GM21528 (cell line): ENCODE data around the gene GRK2.
"Not testable (repeated sequence)": the region's sequence is repeated elsewhere in the genome, so short reads cannot be mapped to it uniquely, and the experiment has no call there.

Source experiments
- ATAC-seq: cut with Tn5 transposase; IDR thresholded peaks from one replicate; pipeline ENCODE4 v1.9.1; 2021; ENCODE audit warnings: mild to moderate bottlenecking, moderate library complexity; ENCODE audit not compliant: unreplicated experiment, low FRiP score

GRK2 gene

GRCh38 chr11:67310246-67311050 is 44.2 kb downstream of the GRK2 start:
- ATAC-seq: no peak

- ATAC-seq: no peak
Observed at GRCh38 chr11:67311051-67311555, 44.8 kb downstream of the GRK2 start.

GRCh38 chr11:67311556-67312082 is 45.3 kb downstream of the GRK2 start:
- ATAC-seq: no peak

GRCh38 chr11:67312187-67313021 is 46.1 kb downstream of the GRK2 start:
- ATAC-seq: no peak

GRCh38 chr11:67313125-67313890 is 47.0 kb downstream of the GRK2 start:
- no peak for ATAC-seq

- no peak for ATAC-seq
Observed at GRCh38 chr11:67314218-67314617, 47.9 kb downstream of the GRK2 start.

GRCh38 chr11:67315325-67315909 is 49.1 kb downstream of the GRK2 start:
- no peak for ATAC-seq

GRCh38 chr11:67316882-67317204 is 50.6 kb downstream of the GRK2 start:
- no peak for ATAC-seq

- ATAC-seq: peak; percentile 87
Observed at GRCh38 chr11:67317205-67317887, 51.1 kb downstream of the GRK2 start.

GRCh38 chr11:67317888-67318555 is 51.7 kb downstream of the GRK2 start:
- peak; percentile 16 for ATAC-seq

GRCh38 chr11:67318876-67319275 is 52.6 kb downstream of the GRK2 start:
- not testable (repeated sequence) for ATAC-seq

- ATAC-seq: no peak
Observed at GRCh38 chr11:67320011-67320410, 53.7 kb downstream of the GRK2 start.

- ATAC-seq: no peak
Observed at GRCh38 chr11:67320691-67321090, 54.4 kb downstream of the GRK2 start.

GRCh38 chr11:67321313-67321871 is 55.1 kb downstream of the GRK2 start:
- ATAC-seq: no peak

- ATAC-seq: no peak
Observed at GRCh38 chr11:67322049-67322448, 55.8 kb downstream of the GRK2 start.

GRCh38 chr11:67323526-67323925 is 57.3 kb downstream of the GRK2 start:
- no peak for ATAC-seq

GRCh38 chr11:67332081-67332691 is 65.9 kb downstream of the GRK2 start:
- ATAC-seq: no peak
